ENCODE measurements around the gene SRSF4. TPM values are rescaled to one million over a fixed set of nuclear protein-coding genes. Genes with fewer than 3 reads are reported as not detected.
A peak's percentile ranks its signal among the peaks of the same experiment; 100 is the strongest.
"Not testable (repeated sequence)": the region's sequence is repeated elsewhere in the genome, so short reads cannot be mapped to it uniquely, and the experiment has no call there.

Gene SRSF4
- 62.5 and 76.6 TPM in 2 replicates for total RNA-seq (2014; rRNA removed; shearing (Covaris generic))

DNA sequence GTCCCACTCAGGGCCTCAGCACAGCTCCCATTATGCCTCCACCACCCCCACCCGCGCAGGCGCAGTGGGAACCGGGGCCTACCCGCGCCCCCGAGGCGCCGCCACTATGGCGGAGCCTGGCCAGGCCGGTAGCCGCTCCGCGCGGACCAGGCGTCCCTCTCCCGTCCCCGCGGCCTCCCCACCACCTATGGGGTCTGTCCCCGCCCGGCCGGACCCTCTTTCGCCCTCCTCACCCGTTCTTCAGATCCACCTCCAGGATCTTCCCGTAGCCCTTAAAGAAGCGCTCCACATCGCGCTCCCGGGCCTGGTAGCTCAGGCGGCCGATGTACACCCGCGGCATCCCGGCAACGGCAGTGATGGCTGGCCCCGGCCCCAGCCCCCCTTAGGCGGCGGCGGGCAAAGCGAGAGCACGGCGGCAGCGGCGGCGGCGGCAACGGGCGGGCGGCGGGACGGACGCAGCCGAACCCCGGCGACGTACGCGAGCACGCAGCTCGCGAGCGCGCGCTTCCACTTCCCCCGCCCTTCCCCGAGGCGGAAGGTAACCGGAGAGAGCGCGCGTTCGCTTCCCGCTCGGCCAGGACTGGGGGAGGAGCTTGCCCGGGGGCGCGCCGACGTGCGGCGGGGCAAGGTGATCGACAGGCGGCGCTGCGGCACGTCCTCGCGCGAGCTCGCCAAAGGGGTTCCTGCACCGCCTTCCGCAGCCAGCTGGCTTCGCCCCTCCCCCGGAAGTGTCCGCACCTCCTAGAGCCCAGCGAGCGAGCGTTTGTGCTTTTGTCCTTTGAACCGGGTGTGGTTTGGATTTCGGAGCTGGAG, at the start of gene SRSF4:
SRSF4 (minus strand) TSS at position 488 of the 813 bp plus-strand sequence; CDS start at position 340, 148 bp downstream.
- Histone ChIP-seq H3K27me3 (ENCODE audit: control insufficient read depth, insufficient read depth, low read length) (no peaks in the 10 kb centered on the region), H3K4me3 (ENCODE audit: insufficient read depth, low read depth, low read length) (peak within 1 kb of the TSS; percentile 97), H3K36me3 (replicated peaks; ENCODE audit: control insufficient read depth, insufficient read depth, low read length) (peaks cover 2% of the 10 kb centered on the region; the same call in 1 of the 2 replicates)
- DNase-seq = peak; percentile 99

GRCh38 chr1:29230553-29231378, 49.1 kb upstream of the SRSF4 start, which contains the start of gene MECR:
Gene MECR (minus strand): TSS chr1:29230934. CDS start chr1:29230906, 28 bp downstream.
- Histone ChIP-seq H3K4me3 (ENCODE audit: insufficient read depth, low read depth, low read length) (peak within 1 kb of the TSS; percentile 95), H3K36me3 (replicated peaks; ENCODE audit: control insufficient read depth, insufficient read depth, low read length) (no peaks in the 10 kb centered on the region), H3K27me3 (ENCODE audit: control insufficient read depth, insufficient read depth, low read length) (peaks cover 11% of the 10 kb centered on the region; the same call in 1 of the 2 replicates)
- peak; percentile 99 for DNase-seq

GRCh38 chr1:29230204-29230552, 48.5 kb upstream of the SRSF4 start:
- H3K36me3 ChIP-seq (replicated peaks; ENCODE audit: control insufficient read depth, insufficient read depth, low read length) = no peaks in the 10 kb centered on the region
- peaks cover 7% of the 10 kb centered on the region; the same call in 1 of the 2 replicates for H3K27me3 ChIP-seq (ENCODE audit: control insufficient read depth, insufficient read depth, low read length)
- no peak for DNase-seq
- peak overlapping the region; percentile 95 for H3K4me3 ChIP-seq (ENCODE audit: insufficient read depth, low read depth, low read length)

DNA sequence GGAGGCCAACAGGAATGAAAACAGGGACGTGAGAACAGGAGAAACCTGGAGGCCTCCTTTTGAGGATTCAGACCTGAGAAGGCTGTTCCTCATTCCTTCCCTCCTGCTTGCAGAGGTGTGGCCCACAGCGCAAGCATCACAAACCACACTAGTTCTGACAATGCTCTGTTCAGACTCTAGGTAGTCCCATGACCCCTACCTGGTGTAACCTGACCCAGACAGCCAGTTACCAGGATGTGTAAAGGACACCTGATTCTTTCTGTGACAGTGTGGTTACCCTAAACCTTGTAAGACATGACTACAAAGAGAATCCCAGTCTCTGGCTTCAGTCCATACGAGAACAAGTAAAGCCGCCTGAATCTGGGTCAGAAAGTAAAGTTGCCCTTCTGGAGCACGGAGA, 45.8 kb upstream of the SRSF4 start:
- H3K4me3 ChIP-seq (ENCODE audit: insufficient read depth, low read depth, low read length) = no peak overlapping the region
- peaks cover under 1% of the 10 kb centered on the region; the same call in 1 of the 2 replicates for H3K27me3 ChIP-seq (ENCODE audit: control insufficient read depth, insufficient read depth, low read length)
- peak; percentile 48 for DNase-seq
- H3K36me3 ChIP-seq (replicated peaks; ENCODE audit: control insufficient read depth, insufficient read depth, low read length) = peaks cover 4% of the 10 kb centered on the region

DNA sequence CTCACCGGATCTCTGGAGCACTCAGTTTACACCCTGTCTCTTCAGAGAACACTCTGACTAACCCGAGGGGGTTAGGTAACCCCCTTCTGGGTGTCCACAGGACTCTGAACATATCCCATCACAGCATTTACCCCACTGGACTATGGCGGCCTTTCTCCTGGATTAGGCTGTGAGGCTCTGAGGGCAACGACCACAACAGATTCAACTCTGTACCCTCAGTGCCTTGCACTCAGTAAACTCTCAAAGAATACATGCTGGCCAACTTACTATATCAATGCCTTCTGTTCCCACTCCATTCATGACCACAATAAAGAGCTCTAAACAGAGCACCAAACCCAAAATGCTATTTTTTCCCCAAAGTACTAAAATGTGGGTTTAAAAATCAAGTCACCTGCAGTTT, 43.7 kb upstream of the SRSF4 start:
- H3K27me3 ChIP-seq (ENCODE audit: control insufficient read depth, insufficient read depth, low read length) = no peaks in the 10 kb centered on the region
- H3K36me3 ChIP-seq (replicated peaks; ENCODE audit: control insufficient read depth, insufficient read depth, low read length) = peaks cover 4% of the 10 kb centered on the region
- no peak overlapping the region for H3K4me3 ChIP-seq (ENCODE audit: insufficient read depth, low read depth, low read length)
- DNase-seq = no peak

- H3K4me3 ChIP-seq (ENCODE audit: insufficient read depth, low read depth, low read length) = no peak overlapping the region
- H3K27me3 ChIP-seq (ENCODE audit: control insufficient read depth, insufficient read depth, low read length) = no peaks in the 10 kb centered on the region
- H3K36me3 ChIP-seq (replicated peaks; ENCODE audit: control insufficient read depth, insufficient read depth, low read length) = peaks cover 4% of the 10 kb centered on the region
- no peak for DNase-seq
Observed at GRCh38 chr1:29224356-29224837, 42.7 kb upstream of the SRSF4 start.

- DNase-seq = no peak
- no peak overlapping the region for H3K4me3 ChIP-seq (ENCODE audit: insufficient read depth, low read depth, low read length)
- peaks cover 4% of the 10 kb centered on the region for H3K36me3 ChIP-seq (replicated peaks; ENCODE audit: control insufficient read depth, insufficient read depth, low read length)
- H3K27me3 ChIP-seq (ENCODE audit: control insufficient read depth, insufficient read depth, low read length) = no peaks in the 10 kb centered on the region
Observed at GRCh38 chr1:29223521-29223920, 41.8 kb upstream of the SRSF4 start.

DNA sequence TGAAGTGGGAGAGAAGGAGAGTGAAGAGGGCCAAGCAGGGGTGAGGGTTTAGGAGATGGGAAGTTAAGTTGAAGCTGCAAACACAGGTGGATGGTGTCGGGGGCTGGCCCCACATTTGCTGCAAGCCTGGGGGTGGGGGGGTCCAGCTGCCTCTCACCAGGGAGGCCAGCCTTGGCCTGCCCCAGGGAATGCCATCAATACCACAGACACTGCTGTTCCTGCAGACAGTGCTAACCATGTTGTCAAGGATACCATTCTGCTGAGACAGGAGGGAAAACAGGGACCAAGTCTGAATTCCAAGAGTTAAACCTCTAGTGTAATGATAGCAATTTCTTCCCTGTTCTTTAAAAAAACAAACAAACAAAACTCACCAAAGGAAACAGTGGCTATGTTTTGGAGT, 41.0 kb upstream of the SRSF4 start:
- DNase-seq = no peak
- Histone ChIP-seq H3K4me3 (ENCODE audit: insufficient read depth, low read depth, low read length) (no peak overlapping the region), H3K27me3 (ENCODE audit: control insufficient read depth, insufficient read depth, low read length) (no peaks in the 10 kb centered on the region), H3K36me3 (replicated peaks; ENCODE audit: control insufficient read depth, insufficient read depth, low read length) (peaks cover 4% of the 10 kb centered on the region)

DNA sequence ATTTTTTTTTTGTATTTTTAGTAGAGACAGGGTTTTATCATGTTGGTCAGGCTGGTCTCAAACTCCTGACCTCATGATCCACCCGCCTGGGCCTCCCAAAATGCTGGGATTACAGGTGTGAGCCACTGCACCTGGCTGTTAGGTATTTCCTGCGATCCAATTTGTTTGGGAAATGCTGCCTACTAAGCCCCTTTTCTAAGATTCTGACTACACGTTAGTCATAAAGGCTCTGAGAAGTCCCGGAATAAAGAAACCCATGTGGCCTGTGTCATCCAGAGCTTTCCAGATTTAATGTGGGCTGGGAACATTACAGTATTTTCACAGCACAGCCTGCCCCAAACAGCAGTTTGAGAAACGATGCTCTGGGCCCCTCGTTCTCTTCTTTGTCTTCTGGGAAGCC, 40.6 kb upstream of the SRSF4 start:
- H3K36me3 ChIP-seq (replicated peaks; ENCODE audit: control insufficient read depth, insufficient read depth, low read length); H3K27me3 ChIP-seq (ENCODE audit: control insufficient read depth, insufficient read depth, low read length); H3K4me3 ChIP-seq (ENCODE audit: insufficient read depth, low read depth, low read length); DNase-seq: not testable (repeated sequence)

DNA sequence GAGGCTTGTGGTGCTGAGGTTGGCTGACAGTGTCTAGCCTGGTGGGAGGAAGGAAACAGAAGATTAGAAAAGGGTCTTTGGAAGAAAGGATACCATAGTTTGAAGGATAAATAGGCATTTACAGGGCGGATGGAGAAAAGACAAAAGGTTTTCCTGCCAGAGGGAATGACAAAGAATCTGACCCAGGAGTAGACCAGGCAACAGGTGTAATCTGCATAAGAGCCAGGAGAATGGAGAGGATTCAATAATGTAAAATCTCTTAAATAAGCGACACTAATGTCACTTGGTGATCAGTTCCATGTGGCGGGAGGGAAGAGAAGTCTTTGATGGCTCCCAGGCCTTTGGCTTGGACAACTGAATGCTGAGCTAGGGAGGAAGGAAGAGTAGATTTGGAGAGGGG, 39.6 kb upstream of the SRSF4 start:
- DNase-seq = no peak
- Histone ChIP-seq H3K27me3 (ENCODE audit: control insufficient read depth, insufficient read depth, low read length) (no peaks in the 10 kb centered on the region), H3K4me3 (ENCODE audit: insufficient read depth, low read depth, low read length) (no peak overlapping the region), H3K36me3 (replicated peaks; ENCODE audit: control insufficient read depth, insufficient read depth, low read length) (peaks cover 6% of the 10 kb centered on the region)

- Histone ChIP-seq H3K27me3 (ENCODE audit: control insufficient read depth, insufficient read depth, low read length) (no peaks in the 10 kb centered on the region), H3K36me3 (replicated peaks; ENCODE audit: control insufficient read depth, insufficient read depth, low read length) (peaks cover 11% of the 10 kb centered on the region), H3K4me3 (ENCODE audit: insufficient read depth, low read depth, low read length) (no peak overlapping the region)
- no peak for DNase-seq
Observed at GRCh38 chr1:29218223-29218622, 36.5 kb upstream of the SRSF4 start.

DNA sequence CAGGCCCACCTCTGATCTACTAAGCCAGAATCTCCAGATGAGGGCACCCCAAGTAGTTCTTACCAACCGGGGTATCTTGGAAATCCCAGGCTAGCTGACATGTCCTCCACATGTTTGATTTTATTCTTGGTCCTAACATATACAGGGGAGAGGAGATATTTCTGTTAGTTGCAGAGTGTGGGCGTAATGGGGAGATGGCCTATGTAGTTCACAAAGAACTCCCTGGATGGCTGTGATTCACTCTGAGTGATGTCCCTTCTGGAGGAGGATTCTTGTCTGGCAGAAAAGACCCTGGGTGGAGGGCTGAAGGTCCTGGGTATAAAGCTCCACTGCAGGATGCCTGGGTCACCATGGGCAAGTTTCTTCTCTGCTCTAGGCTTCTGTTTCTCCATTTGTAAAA, 35.9 kb upstream of the SRSF4 start:
- no peak overlapping the region for H3K4me3 ChIP-seq (ENCODE audit: insufficient read depth, low read depth, low read length)
- no peaks in the 10 kb centered on the region for H3K27me3 ChIP-seq (ENCODE audit: control insufficient read depth, insufficient read depth, low read length)
- peaks cover 13% of the 10 kb centered on the region for H3K36me3 ChIP-seq (replicated peaks; ENCODE audit: control insufficient read depth, insufficient read depth, low read length)
- DNase-seq = no peak

DNA sequence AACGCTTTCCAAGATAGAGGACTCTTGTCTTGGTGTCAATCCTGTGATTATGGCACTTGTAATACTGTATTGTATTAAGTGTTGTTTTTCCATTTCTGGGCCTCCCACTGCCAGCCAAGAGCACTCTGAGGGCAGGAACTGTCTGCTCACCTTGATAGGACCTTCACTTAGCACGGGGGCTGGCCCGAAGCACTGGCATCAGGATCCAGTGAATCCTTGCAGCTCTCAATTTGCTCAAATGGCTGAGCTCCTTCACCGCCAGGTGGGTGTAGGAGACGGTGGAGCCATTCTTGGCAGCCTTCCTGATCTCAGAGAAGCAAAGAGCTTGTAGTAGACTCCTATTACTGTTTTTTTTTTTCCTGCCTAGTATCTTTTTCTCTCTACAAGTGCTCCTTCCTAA, 31.4 kb upstream of the SRSF4 start:
- DNase-seq = no peak

GRCh38 chr1:29211086-29212030, 29.7 kb upstream of the SRSF4 start:
- no peaks in the 10 kb centered on the region for H3K27me3 ChIP-seq (ENCODE audit: control insufficient read depth, insufficient read depth, low read length)

More for the DNA sequence above, 31.4 kb upstream of the SRSF4 start:
- Histone ChIP-seq H3K36me3 (replicated peaks; ENCODE audit: control insufficient read depth, insufficient read depth, low read length) (peaks cover 19% of the 10 kb centered on the region), H3K4me3 (ENCODE audit: insufficient read depth, low read depth, low read length) (no peak overlapping the region), H3K27me3 (ENCODE audit: control insufficient read depth, insufficient read depth, low read length) (no peaks in the 10 kb centered on the region)

More at GRCh38 chr1:29211086-29212030, 29.7 kb upstream of the SRSF4 start:
- peaks cover 22% of the 10 kb centered on the region for H3K36me3 ChIP-seq (replicated peaks; ENCODE audit: control insufficient read depth, insufficient read depth, low read length)
- no peak overlapping the region for H3K4me3 ChIP-seq (ENCODE audit: insufficient read depth, low read depth, low read length)
- no peak for DNase-seq

Measured in H7 (cell line).